Raji (cell line): ENCODE data around the gene CCDC88C.

Source experiments
- POLR2A ChIP-seq: IDR thresholded peaks from 2 replicates; pipeline ENCODE4 v1.6.1; 2011; ENCODE audit warnings: low read depth, low read length, control low read depth; ENCODE audit not compliant: insufficient read depth

Gene CCDC88C

DNA sequence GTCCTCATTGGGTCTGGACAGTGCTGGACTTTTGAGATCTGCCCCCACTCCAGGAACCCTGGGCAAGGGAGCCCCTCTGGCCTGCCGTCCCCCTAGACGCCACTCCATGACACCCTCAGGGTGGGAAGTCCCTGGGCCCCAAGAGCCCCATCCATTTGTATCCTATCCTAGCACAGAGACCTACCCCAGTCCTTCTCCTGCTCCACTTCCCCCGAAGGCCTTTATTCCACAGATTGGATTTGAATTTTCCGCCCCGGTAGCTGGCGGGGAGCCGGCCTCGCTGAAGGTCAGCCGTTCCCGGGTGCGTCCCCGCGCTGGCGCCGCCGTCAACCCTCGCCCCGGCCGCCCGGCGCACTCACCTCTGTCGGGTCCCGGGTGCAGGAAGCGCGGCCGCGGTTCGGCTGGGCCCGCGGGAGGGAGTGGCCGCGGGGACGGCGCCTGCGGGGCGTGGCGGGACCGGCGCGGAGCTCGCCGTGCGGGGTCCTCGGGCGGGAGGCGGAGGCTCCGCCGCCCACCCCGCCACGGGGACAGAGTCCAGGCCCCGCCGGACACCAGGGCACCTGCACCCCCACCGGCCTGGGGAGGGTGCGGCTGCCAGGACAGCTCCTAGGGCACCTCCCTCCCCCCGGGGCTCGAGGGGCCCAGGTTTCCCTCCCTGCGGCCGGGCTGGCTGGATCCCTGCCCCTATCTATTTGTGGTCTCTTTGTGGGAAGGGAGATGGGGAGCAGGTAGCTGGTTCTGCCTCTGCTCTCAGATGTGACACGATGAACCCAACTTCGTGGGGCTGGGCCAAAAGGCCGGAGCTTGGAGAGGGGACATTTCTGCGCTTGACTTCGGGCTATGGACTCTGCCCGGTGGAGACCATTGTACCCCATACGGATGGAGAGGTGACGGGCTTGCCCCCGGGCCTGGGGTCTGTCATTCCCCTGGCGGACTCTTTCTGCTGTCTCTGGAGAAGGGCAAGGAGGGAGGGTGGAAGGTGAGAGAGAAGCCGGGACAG is 153.2 kb downstream of the CCDC88C start:
- no peak for TF ChIP-seq POLR2A

- TF ChIP-seq POLR2A, result no peak
These were observed 154.3 kb downstream of the CCDC88C start for GRCh38 chr14:91263329-91263728.

DNA sequence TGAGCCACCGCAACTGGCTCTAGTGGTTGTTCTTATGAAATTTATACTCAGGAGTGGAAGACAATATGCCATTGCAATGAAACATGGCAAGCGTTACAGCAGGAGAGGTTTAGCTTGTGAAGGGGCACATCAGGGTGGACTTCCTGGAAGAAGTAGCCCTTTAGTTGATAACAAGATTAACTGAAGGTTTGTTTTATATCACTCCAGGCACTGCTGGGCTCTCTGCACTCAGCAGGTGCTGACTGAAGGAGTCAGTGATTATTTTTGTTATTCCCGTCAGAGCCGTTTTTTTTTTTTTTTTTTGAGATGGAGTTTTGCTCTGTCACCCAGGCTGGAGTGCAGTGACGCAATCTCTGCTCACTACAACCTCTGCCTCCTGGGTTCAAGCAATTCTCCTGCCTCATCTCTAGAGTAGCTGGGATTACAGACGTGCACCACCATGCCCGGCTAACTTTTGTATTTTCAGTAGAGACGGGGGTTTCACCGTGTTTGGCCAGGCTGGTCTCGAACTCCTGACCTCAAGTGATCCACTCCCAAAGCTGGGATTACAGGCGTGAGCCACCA is 155.6 kb downstream of the CCDC88C start:
- TF ChIP-seq POLR2A, result no peak

DNA sequence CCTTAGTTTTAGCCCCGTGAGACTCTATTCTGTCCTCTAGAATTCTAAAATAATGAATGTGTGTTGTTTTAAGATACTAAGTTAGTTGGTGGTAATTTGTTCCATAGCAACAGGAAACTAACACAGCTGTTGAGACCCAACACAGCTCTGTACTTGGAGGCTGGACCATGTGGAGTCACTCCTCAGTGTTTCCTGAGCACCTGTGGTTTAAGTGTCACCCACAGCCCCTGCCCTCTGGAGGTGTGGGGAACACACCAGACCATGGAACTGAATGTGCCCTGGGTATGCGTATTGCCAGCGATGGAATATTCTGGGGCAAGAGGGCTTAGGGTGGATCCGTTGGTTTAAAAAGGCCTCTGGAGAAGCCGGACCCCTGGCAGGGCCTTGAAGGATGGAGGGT is 156.5 kb downstream of the CCDC88C start:
- TF ChIP-seq POLR2A, result no peak

- TF ChIP-seq POLR2A, result no peak
These were observed 158.7 kb downstream of the CCDC88C start for GRCh38 chr14:91258876-91259275.

DNA sequence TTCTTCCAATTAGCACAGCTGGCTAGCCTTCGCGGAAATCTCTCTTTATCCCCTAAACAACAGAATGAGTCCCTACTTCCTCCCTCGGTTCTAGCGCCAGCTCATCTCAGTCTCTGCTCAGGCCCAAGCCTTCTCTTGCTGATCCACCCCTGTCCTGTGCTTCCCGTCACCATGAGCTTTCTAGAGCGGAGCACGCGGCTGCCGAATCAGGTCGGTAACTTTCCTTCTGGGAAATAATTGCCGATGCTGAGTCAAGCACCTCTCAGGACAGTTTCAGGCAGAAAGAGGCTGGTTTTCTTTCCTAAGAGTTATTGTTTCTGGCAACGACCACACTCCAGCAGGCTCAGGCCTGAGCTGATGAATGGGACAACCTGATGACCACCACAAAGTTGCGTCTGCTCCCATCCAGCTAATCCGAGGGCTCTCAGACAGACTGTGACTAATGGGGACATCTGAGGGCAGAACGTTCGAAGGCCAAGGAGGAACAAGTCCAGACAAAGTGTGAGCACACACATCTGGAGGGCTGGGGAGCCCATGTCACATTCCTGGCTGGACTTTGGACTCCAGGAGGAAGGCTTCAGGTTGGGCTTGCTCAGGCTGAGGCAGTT is 159.5 kb downstream of the CCDC88C start:
- TF ChIP-seq POLR2A, result no peak

- no peak for TF ChIP-seq POLR2A
These were observed 160.2 kb downstream of the CCDC88C start for GRCh38 chr14:91257328-91258010.

DNA sequence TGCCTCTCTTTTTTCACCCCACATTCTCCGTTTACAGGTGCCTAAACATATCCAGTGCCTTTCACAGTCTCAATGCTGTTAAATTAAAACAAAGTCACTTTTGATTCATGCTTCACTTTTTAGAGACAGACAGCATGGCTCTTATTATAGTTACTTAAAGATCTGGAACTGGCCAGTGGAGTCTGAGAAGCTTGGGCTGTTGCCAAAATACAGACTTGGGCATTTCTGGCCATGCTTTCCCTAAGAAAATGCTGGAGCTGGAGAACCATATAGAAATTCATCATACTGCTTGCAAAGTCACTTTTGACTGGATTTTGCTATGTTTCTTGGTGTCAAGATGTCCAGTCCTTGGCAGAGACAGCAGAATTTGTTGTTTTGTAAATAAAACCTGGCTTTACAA is 161.0 kb downstream of the CCDC88C start:
- TF ChIP-seq POLR2A, result no peak

DNA sequence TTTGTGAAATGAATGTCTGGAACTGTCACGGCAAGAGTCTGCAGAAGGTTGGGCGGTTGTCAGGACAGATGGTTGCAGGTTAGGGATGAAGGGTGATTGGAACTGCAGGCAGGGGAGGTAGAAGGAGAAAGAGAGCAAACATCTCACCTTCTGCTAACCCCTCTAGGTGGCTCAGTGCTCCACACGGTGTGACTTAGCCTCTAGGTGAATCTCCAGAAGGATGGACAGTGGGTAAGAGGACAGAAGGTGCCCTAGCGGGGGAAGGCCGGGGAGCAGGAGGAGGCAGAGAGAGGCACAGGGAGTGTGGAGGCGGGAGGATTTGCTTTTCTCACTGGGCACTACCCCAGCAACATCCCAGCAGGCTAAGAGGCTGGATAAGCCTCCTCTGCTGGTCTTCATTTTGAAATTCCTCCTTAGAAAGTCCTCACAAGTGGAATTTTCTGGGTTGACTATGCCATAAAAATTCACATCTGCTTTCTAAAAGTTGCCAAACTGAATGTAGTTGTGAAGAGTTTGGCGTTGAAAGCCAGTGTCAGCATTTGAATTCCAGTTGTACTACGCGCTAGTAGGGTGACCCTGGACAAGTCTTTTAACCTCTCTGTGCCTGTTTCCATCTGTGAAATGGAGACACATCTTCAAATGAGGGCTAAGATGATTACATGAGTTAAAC is 162.5 kb downstream of the CCDC88C start:
- TF ChIP-seq POLR2A, result no peak

- TF ChIP-seq POLR2A, result no peak
These were observed 163.2 kb downstream of the CCDC88C start for GRCh38 chr14:91254461-91254860.

DNA sequence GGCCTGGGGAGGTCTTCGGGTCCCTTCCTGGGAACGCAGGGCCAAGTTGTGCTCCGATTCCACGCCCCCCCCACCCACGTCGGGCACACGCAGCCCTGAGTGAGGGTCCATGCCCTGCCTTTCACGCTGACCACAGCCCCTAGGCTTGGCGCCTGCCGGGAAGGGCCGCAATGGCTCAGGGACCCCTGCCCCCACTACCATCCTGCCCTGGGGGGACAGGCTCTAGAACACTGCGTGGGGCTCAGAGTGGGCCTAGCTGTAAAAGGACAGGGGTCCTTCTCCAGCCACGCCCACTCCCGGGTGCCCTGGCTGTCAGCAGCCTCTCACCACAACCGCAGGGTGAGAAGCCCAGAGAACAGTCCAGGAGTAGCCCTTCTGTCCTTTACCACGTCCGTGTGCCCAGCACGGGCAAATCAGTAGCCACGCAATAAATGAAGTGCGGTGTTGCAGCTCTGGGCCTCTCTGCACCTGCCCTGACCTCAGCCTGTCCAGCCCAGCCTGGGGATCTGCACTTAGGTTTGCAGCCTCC is 163.8 kb downstream of the CCDC88C start:
- no peak for TF ChIP-seq POLR2A

- no peak for TF ChIP-seq POLR2A
These were observed 164.5 kb downstream of the CCDC88C start for GRCh38 chr14:91252871-91253794.

- no peak for TF ChIP-seq POLR2A
These were observed 166.7 kb downstream of the CCDC88C start for GRCh38 chr14:91250912-91251311.
